NCI-H1105 (cell line): ENCODE data around the gene C17orf75.

Source experiments
- DNase-seq: peaks from one replicate; lab custom pipeline; 2025; lab: John Stamatoyannopoulos, UW

The C17orf75 gene

GRCh38 chr17:32303781-32304288 lies 38.1 kb downstream of the C17orf75 start:
- DNase-seq, result peak; percentile 14

- no peak for DNase-seq
Observed at GRCh38 chr17:32302860-32303649, 38.9 kb downstream of the C17orf75 start.

GRCh38 chr17:32302037-32302436 lies 39.9 kb downstream of the C17orf75 start:
- DNase-seq, result no peak

- DNase-seq, result no peak
Observed at GRCh38 chr17:32299580-32300164, 42.3 kb downstream of the C17orf75 start.

GRCh38 chr17:32298721-32299579 lies 43.0 kb downstream of the C17orf75 start:
- no peak for DNase-seq

GRCh38 chr17:32298298-32298697 lies 43.7 kb downstream of the C17orf75 start:
- DNase-seq, result no peak

GRCh38 chr17:32297860-32298259 lies 44.1 kb downstream of the C17orf75 start:
- no peak for DNase-seq

GRCh38 chr17:32297424-32297823 lies 44.5 kb downstream of the C17orf75 start:
- DNase-seq, result no peak

- no peak for DNase-seq
Observed at GRCh38 chr17:32292094-32292493, 49.9 kb downstream of the C17orf75 start.

GRCh38 chr17:32289471-32290070 lies 52.4 kb downstream of the C17orf75 start:
- DNase-seq, result no peak

GRCh38 chr17:32288615-32289014 lies 53.4 kb downstream of the C17orf75 start:
- DNase-seq, result no peak

GRCh38 chr17:32287804-32288511 lies 54.0 kb downstream of the C17orf75 start:
- DNase-seq, result no peak

- no peak for DNase-seq
Observed at GRCh38 chr17:32286518-32286900, 55.5 kb downstream of the C17orf75 start.

GRCh38 chr17:32285746-32286517 lies 56.0 kb downstream of the C17orf75 start:
- DNase-seq, result no peak

GRCh38 chr17:32285306-32285705 lies 56.7 kb downstream of the C17orf75 start:
- no peak for DNase-seq

- DNase-seq, result no peak
Observed at GRCh38 chr17:32283745-32284201, 58.2 kb downstream of the C17orf75 start.

GRCh38 chr17:32281011-32281451 lies 60.9 kb downstream of the C17orf75 start:
- peak; percentile 96 for DNase-seq

GRCh38 chr17:32279891-32280716 lies 61.9 kb downstream of the C17orf75 start:
- DNase-seq, result no peak

GRCh38 chr17:32278815-32279214 lies 63.2 kb downstream of the C17orf75 start:
- DNase-seq, result no peak
